ENCODE measurements around the gene GRWD1.

- no peak for TF ChIP-seq SP1 (IDR thresholded peaks at IDR 0.05)
- TF ChIP-seq FOXM1 (IDR thresholded peaks at IDR 0.05; ENCODE audit: borderline replicate concordance): no peak
- TF ChIP-seq L3MBTL2 (conservative IDR thresholded peaks at IDR 0.05): no peak
- TF ChIP-seq FOXA1 (IDR thresholded peaks at IDR 0.05): no peak
- no peak for TF ChIP-seq SUZ12 (IDR thresholded peaks at IDR 0.05)
- TF ChIP-seq LEF1 (IDR thresholded peaks at IDR 0.05; ENCODE audit: borderline replicate concordance): no peak
- TF ChIP-seq, protein P1, sequence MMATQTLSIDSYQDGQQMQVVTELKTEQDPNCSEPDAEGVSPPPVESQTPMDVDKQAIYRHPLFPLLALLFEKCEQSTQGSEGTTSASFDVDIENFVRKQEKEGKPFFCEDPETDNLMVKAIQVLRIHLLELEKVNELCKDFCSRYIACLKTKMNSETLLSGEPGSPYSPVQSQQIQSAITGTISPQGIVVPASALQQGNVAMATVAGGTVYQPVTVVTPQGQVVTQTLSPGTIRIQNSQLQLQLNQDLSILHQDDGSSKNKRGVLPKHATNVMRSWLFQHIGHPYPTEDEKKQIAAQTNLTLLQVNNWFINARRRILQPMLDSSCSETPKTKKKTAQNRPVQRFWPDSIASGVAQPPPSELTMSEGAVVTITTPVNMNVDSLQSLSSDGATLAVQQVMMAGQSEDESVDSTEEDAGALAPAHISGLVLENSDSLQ (IDR thresholded peaks at IDR 0.05): no peak
- no peak for TF ChIP-seq ARNT (IDR thresholded peaks at IDR 0.05)
Measured at GRCh38 chr19:48417421-48417820, 28.4 kb upstream of the GRWD1 start.

Measured in HEK293T (cell line).